ENCODE results near the gene MOK. TPM values are rescaled to one million over a fixed set of nuclear protein-coding genes. Genes with fewer than 3 reads are reported as not detected.
"Not testable (repeated sequence)": the region's sequence is repeated elsewhere in the genome, so short reads cannot be mapped to it uniquely, and the experiment has no call there.

MOK gene
- polyA plus RNA-seq, 1 donor from 2014 or later, result 63.6 TPM

- H3F3A ChIP-seq (ENCODE audit: insufficient read depth, low read length, poor library complexity, severe bottlenecking), result no peaks in the 10 kb centered on the region
- H3K9me2 ChIP-seq (ENCODE audit: insufficient read depth, low read length), result no peaks in the 10 kb centered on the region
- no peak overlapping the region for H3K27ac ChIP-seq (ENCODE audit: low read length)
- H3K27me3 ChIP-seq (ENCODE audit: insufficient read depth, low read depth, low read length), result no peaks in the 10 kb centered on the region
- H3K4me3 ChIP-seq (ENCODE audit: low read length), result no peak overlapping the region
- no peaks in the 10 kb centered on the region for H4K20me1 ChIP-seq (ENCODE audit: insufficient read depth)
- H3K4me2 ChIP-seq (ENCODE audit: low read length), result no peak overlapping the region
- H3K79me2 ChIP-seq (replicated peaks; ENCODE audit: insufficient read depth, low read length), result no peaks in the 10 kb centered on the region
- no peaks in the 10 kb centered on the region for H3K9me3 ChIP-seq (ENCODE audit: low read length)
- no peaks in the 10 kb centered on the region for H3K36me3 ChIP-seq (ENCODE audit: insufficient read depth, low read length)
- TF ChIP-seq SMC3 (conservative IDR thresholded peaks at IDR 0.05; ENCODE audit: poor library complexity) (no peak), RAD21 (conservative IDR thresholded peaks at IDR 0.05) (no peak), EP300 (conservative IDR thresholded peaks at IDR 0.05; ENCODE audit: poor library complexity, severe bottlenecking) (no peak), TAF1 (IDR thresholded peaks at IDR 0.05; ENCODE audit: low read depth) (no peak)
- TF ChIP-seq, protein P1, sequence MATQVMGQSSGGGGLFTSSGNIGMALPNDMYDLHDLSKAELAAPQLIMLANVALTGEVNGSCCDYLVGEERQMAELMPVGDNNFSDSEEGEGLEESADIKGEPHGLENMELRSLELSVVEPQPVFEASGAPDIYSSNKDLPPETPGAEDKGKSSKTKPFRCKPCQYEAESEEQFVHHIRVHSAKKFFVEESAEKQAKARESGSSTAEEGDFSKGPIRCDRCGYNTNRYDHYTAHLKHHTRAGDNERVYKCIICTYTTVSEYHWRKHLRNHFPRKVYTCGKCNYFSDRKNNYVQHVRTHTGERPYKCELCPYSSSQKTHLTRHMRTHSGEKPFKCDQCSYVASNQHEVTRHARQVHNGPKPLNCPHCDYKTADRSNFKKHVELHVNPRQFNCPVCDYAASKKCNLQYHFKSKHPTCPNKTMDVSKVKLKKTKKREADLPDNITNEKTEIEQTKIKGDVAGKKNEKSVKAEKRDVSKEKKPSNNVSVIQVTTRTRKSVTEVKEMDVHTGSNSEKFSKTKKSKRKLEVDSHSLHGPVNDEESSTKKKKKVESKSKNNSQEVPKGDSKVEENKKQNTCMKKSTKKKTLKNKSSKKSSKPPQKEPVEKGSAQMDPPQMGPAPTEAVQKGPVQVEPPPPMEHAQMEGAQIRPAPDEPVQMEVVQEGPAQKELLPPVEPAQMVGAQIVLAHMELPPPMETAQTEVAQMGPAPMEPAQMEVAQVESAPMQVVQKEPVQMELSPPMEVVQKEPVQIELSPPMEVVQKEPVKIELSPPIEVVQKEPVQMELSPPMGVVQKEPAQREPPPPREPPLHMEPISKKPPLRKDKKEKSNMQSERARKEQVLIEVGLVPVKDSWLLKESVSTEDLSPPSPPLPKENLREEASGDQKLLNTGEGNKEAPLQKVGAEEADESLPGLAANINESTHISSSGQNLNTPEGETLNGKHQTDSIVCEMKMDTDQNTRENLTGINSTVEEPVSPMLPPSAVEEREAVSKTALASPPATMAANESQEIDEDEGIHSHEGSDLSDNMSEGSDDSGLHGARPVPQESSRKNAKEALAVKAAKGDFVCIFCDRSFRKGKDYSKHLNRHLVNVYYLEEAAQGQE (IDR thresholded peaks at IDR 0.05; ENCODE audit: borderline replicate concordance), result no peak
- TF ChIP-seq, protein P2, sequence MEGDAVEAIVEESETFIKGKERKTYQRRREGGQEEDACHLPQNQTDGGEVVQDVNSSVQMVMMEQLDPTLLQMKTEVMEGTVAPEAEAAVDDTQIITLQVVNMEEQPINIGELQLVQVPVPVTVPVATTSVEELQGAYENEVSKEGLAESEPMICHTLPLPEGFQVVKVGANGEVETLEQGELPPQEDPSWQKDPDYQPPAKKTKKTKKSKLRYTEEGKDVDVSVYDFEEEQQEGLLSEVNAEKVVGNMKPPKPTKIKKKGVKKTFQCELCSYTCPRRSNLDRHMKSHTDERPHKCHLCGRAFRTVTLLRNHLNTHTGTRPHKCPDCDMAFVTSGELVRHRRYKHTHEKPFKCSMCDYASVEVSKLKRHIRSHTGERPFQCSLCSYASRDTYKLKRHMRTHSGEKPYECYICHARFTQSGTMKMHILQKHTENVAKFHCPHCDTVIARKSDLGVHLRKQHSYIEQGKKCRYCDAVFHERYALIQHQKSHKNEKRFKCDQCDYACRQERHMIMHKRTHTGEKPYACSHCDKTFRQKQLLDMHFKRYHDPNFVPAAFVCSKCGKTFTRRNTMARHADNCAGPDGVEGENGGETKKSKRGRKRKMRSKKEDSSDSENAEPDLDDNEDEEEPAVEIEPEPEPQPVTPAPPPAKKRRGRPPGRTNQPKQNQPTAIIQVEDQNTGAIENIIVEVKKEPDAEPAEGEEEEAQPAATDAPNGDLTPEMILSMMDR (IDR thresholded peaks at IDR 0.05; ENCODE audit: poor library complexity, severe bottlenecking), result no peak
- no peak overlapping the region for H2AFZ ChIP-seq (ENCODE audit: low read depth, low read length)
- no peak overlapping the region for H3K9ac ChIP-seq (ENCODE audit: low read length)
Measured at GRCh38 chr14:102248121-102248520, 56.8 kb downstream of the MOK start.

- H4K20me1 ChIP-seq (ENCODE audit: insufficient read depth), result no peaks in the 10 kb centered on the region
- no peaks in the 10 kb centered on the region for H3K36me3 ChIP-seq (ENCODE audit: insufficient read depth, low read length)
- no peak overlapping the region for H3K9ac ChIP-seq (ENCODE audit: low read length)
- no peaks in the 10 kb centered on the region for H3F3A ChIP-seq (ENCODE audit: insufficient read depth, low read length, poor library complexity, severe bottlenecking)
- H3K27me3 ChIP-seq (ENCODE audit: insufficient read depth, low read depth, low read length), result no peaks in the 10 kb centered on the region
- no peak overlapping the region for H3K4me2 ChIP-seq (ENCODE audit: low read length)
- no peaks in the 10 kb centered on the region for H3K9me3 ChIP-seq (ENCODE audit: low read length)
- H3K27ac ChIP-seq (ENCODE audit: low read length), result no peak overlapping the region
- no peak overlapping the region for H3K4me3 ChIP-seq (ENCODE audit: low read length)
- no peak overlapping the region for H2AFZ ChIP-seq (ENCODE audit: low read depth, low read length)
- no peaks in the 10 kb centered on the region for H3K9me2 ChIP-seq (ENCODE audit: insufficient read depth, low read length)
- H3K79me2 ChIP-seq (replicated peaks; ENCODE audit: insufficient read depth, low read length), result no peaks in the 10 kb centered on the region
- TF ChIP-seq SMC3 (conservative IDR thresholded peaks at IDR 0.05; ENCODE audit: poor library complexity) (no peak), POLR2AphosphoS5 (IDR thresholded peaks at IDR 0.05) (no peak), MXI1 (conservative IDR thresholded peaks at IDR 0.05; ENCODE audit: poor library complexity, severe bottlenecking) (no peak), EZH2 (IDR thresholded peaks at IDR 0.05; ENCODE audit: borderline replicate concordance, insufficient read depth, low read length, poor library complexity, severe bottlenecking) (no peak), TAF1 (IDR thresholded peaks at IDR 0.05; ENCODE audit: low read depth) (no peak), RAD21 (conservative IDR thresholded peaks at IDR 0.05) (no peak), EP300 (conservative IDR thresholded peaks at IDR 0.05; ENCODE audit: poor library complexity, severe bottlenecking) (no peak)
- TF ChIP-seq, protein P2 (IDR thresholded peaks at IDR 0.05; ENCODE audit: poor library complexity, severe bottlenecking), result no peak
- TF ChIP-seq, protein P1 (IDR thresholded peaks at IDR 0.05; ENCODE audit: borderline replicate concordance), result no peak
Measured at GRCh38 chr14:102246071-102246470, 58.9 kb downstream of the MOK start.

DNA sequence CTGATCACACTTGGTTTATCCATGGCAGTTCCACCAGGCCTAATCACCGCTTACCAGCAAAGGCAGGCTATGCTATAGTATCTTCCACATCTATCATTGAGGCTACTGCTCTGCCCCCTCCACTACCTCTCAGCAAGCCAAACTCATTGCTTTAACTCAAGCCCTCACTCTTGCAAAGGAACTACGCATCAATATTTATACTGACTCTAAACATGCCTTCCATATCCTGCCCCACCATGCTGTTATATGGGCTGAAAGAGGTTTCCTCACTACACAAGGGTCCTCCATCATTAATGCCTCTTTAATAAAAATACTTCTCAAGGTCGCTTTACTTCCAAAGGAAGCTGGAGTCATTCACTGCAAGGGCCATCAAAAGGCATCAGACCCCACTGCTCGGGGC lies 61.2 kb downstream of the MOK start:
- not testable (repeated sequence) for H3K36me3 ChIP-seq (ENCODE audit: insufficient read depth, low read length); H3K27ac ChIP-seq (ENCODE audit: low read length); H3K4me3 ChIP-seq (ENCODE audit: low read length); H3K9ac ChIP-seq (ENCODE audit: low read length); H4K20me1 ChIP-seq (ENCODE audit: insufficient read depth); H2AFZ ChIP-seq (ENCODE audit: low read depth, low read length); H3K9me3 ChIP-seq (ENCODE audit: low read length); H3K9me2 ChIP-seq (ENCODE audit: insufficient read depth, low read length); H3K4me2 ChIP-seq (ENCODE audit: low read length); H3F3A ChIP-seq (ENCODE audit: insufficient read depth, low read length, poor library complexity, severe bottlenecking); H3K27me3 ChIP-seq (ENCODE audit: insufficient read depth, low read depth, low read length); H3K79me2 ChIP-seq (replicated peaks; ENCODE audit: insufficient read depth, low read length)

All from neural cell (in vitro differentiated cells).